Stimulated activated CD4-positive, alpha-beta T cell treated with anti-CD3 and anti-CD28 coated beads, TNF-alpha, amount 100 ng/mL, for 4 hours (primary cell): Measurements from ENCODE around the gene RNU1-2.
A peak's percentile ranks its signal among the peaks of the same experiment; 100 is the strongest.
"Not testable (repeated sequence)": the region's sequence is repeated elsewhere in the genome, so short reads cannot be mapped to it uniquely, and the experiment has no call there.

ENCODE experiments used
- DNase-seq, 3 experiments: peaks; one replicate each; pipeline ENCODE4 v3.0.0-alpha.2; 2020; ENCODE audit warnings: low read depth in 3 of 3

Gene RNU1-2

GRCh38 chr1:16895598-16896315 is at the start of gene RNU1-2:
TSS of gene RNU1-2 (plus strand) at chr1:16895980.
- peak; percentile 59 to 84 (median 65) for DNase-seq

- DNase-seq = not testable (repeated sequence)
Measured at GRCh38 chr1:16856201-16856600, 39.6 kb upstream of the RNU1-2 start.

GRCh38 chr1:16859167-16860041 is 36.4 kb upstream of the RNU1-2 start:
- not testable (repeated sequence) for DNase-seq

- not testable (repeated sequence) for DNase-seq
Measured at GRCh38 chr1:16860048-16860447, 35.7 kb upstream of the RNU1-2 start.

GRCh38 chr1:16861832-16862245 is 33.9 kb upstream of the RNU1-2 start:
- not testable (repeated sequence) for DNase-seq

- not testable (repeated sequence) for DNase-seq
Measured at GRCh38 chr1:16862415-16862814, 33.4 kb upstream of the RNU1-2 start.

GRCh38 chr1:16863024-16863423 is 32.8 kb upstream of the RNU1-2 start:
- not testable (repeated sequence) for DNase-seq

GRCh38 chr1:16866926-16867707 is 28.7 kb upstream of the RNU1-2 start:
- DNase-seq = not testable (repeated sequence)

- DNase-seq = not testable (repeated sequence)
Measured at GRCh38 chr1:16868787-16869186, 27.0 kb upstream of the RNU1-2 start.

- not testable (repeated sequence) for DNase-seq
Measured at GRCh38 chr1:16869996-16870395, 25.8 kb upstream of the RNU1-2 start.

GRCh38 chr1:16871171-16871570 is 24.6 kb upstream of the RNU1-2 start:
- not testable (repeated sequence) for DNase-seq

- DNase-seq = peak in 1 of 3 experiments; percentile 37
Measured at GRCh38 chr1:16872152-16873075, 23.4 kb upstream of the RNU1-2 start.

- peak in 2 of 3 experiments; percentile 54 to 55 for DNase-seq
Measured at GRCh38 chr1:16873076-16873879, 22.5 kb upstream of the RNU1-2 start.

- not testable (repeated sequence) for DNase-seq
Measured at GRCh38 chr1:16874968-16875765, 20.6 kb upstream of the RNU1-2 start.

- DNase-seq = not testable (repeated sequence)
Measured at GRCh38 chr1:16881742-16882141, 14.0 kb upstream of the RNU1-2 start.

- no peak for DNase-seq
Measured at GRCh38 chr1:16882986-16883385, 12.8 kb upstream of the RNU1-2 start.

- not testable (repeated sequence) for DNase-seq
Measured at GRCh38 chr1:16884487-16884886, 11.3 kb upstream of the RNU1-2 start.

GRCh38 chr1:16886860-16887605 is 8.7 kb upstream of the RNU1-2 start:
- no peak for DNase-seq
